Measurements from ENCODE around the gene TSPAN2.

DNA sequence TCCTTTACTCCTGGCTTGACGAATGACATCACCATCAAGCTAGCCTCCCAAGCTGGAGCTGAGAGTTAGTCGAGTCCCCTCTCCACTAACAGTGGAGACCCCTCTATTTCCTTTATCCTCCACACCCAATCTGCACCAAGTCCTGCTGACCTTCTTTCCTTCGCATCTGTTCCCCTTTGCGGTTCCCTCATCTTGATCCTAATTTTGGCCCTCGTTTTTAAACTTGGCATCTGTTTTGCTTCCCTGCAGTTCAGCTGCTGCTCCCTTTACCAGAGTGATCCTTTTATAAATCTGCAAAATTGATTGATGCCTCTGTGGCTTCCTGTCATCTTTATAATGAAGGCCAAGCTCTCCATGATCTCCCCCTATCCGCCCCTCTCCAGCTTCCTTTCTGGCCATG, 49.0 kb upstream of the TSPAN2 start:
- TF ChIP-seq, protein P1, sequence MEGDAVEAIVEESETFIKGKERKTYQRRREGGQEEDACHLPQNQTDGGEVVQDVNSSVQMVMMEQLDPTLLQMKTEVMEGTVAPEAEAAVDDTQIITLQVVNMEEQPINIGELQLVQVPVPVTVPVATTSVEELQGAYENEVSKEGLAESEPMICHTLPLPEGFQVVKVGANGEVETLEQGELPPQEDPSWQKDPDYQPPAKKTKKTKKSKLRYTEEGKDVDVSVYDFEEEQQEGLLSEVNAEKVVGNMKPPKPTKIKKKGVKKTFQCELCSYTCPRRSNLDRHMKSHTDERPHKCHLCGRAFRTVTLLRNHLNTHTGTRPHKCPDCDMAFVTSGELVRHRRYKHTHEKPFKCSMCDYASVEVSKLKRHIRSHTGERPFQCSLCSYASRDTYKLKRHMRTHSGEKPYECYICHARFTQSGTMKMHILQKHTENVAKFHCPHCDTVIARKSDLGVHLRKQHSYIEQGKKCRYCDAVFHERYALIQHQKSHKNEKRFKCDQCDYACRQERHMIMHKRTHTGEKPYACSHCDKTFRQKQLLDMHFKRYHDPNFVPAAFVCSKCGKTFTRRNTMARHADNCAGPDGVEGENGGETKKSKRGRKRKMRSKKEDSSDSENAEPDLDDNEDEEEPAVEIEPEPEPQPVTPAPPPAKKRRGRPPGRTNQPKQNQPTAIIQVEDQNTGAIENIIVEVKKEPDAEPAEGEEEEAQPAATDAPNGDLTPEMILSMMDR (IDR thresholded peaks at IDR 0.05 in 2 of 3, conservative IDR thresholded peaks at IDR 0.05 in 1 of 3; ENCODE audit: insufficient read depth in 2 of 3, low read depth in 1 of 3, low read length in 3 of 3): no peak
- TF ChIP-seq PHB2 (IDR thresholded peaks at IDR 0.05; ENCODE audit: low read depth) (no peak), ZEB2 (IDR thresholded peaks at IDR 0.05) (no peak), RBM15 (IDR thresholded peaks at IDR 0.05; ENCODE audit: insufficient read depth, low read length) (no peak), MTA1 (IDR thresholded peaks at IDR 0.05; ENCODE audit: borderline replicate concordance) (no peak), CBX2 (IDR thresholded peaks at IDR 0.05; ENCODE audit: insufficient read depth, low read length, poor library complexity, severe bottlenecking) (no peak), IRF1 (CRISPR knock-in tag; IDR thresholded peaks at IDR 0.05; ENCODE audit: borderline replicate concordance) (no peak)
- TF ChIP-seq, protein P2, sequence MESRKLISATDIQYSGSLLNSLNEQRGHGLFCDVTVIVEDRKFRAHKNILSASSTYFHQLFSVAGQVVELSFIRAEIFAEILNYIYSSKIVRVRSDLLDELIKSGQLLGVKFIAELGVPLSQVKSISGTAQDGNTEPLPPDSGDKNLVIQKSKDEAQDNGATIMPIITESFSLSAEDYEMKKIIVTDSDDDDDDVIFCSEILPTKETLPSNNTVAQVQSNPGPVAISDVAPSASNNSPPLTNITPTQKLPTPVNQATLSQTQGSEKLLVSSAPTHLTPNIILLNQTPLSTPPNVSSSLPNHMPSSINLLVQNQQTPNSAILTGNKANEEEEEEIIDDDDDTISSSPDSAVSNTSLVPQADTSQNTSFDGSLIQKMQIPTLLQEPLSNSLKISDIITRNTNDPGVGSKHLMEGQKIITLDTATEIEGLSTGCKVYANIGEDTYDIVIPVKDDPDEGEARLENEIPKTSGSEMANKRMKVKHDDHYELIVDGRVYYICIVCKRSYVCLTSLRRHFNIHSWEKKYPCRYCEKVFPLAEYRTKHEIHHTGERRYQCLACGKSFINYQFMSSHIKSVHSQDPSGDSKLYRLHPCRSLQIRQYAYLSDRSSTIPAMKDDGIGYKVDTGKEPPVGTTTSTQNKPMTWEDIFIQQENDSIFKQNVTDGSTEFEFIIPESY (CRISPR knock-in tag; IDR thresholded peaks at IDR 0.05): no peak
- TF ChIP-seq, protein P3, sequence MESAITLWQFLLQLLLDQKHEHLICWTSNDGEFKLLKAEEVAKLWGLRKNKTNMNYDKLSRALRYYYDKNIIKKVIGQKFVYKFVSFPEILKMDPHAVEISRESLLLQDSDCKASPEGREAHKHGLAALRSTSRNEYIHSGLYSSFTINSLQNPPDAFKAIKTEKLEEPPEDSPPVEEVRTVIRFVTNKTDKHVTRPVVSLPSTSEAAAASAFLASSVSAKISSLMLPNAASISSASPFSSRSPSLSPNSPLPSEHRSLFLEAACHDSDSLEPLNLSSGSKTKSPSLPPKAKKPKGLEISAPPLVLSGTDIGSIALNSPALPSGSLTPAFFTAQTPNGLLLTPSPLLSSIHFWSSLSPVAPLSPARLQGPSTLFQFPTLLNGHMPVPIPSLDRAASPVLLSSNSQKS (CRISPR knock-in tag; IDR thresholded peaks at IDR 0.05): no peak

All from K562 (cell line).